NCI-H69 (cell line): ENCODE data around the gene PNMT.
A peak's percentile ranks its signal among the peaks of the same experiment; 100 is the strongest.
"Not testable (repeated sequence)": the region's sequence is repeated elsewhere in the genome, so short reads cannot be mapped to it uniquely, and the experiment has no call there.

Experiments
- DNase-seq: peaks from one replicate; lab custom pipeline; 2025; lab: John Stamatoyannopoulos, UW

Gene PNMT

GRCh38 chr17:39687546-39688474 is 19.6 kb downstream of the PNMT start, which contains the start of gene PGAP3:
TSS of gene PGAP3 (minus strand) at chr17:39688057. CDS start at chr17:39688014, 43 bp downstream.
- peak; percentile 92 for DNase-seq

DNA sequence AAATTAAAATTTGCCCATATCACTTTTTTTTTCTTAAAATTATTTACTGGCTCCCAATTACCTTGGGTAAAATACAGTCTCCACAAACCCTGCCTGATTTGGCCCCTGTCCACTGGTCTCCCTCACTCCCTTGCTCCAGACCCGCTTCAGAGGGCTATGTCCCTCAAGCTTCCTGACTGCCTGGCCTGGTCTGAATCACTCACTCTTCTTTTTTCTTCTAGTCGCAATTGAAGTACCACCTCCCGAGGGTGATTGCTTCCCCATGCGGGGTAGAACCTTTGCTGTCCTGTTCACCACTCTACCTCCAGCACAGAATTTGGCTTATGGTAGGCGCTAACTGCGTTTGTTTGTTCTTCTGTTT is 20.2 kb downstream of the PNMT start:
- DNase-seq = no peak

DNA sequence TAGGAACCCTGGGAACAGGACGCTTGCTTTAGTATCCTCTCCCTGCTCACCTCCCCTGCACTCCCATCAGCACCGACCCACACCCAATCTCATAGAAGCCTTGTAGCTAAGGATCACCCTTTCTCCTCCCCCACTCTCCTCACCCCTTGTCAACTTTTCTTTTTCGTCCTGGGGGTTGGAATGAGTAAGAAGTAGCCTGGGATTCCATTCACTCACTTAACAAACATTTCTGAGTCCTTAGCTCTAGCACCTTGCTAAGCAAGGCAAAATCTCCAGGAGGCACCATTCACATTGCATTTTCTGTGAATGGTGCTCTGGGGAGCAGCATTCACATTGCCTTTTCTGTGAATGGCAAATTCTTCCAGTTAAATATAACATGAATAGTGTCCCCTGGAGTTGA is 20.7 kb downstream of the PNMT start:
- DNase-seq = no peak

- no peak for DNase-seq
Observed at GRCh38 chr17:39694593-39694992, 26.3 kb downstream of the PNMT start.

DNA sequence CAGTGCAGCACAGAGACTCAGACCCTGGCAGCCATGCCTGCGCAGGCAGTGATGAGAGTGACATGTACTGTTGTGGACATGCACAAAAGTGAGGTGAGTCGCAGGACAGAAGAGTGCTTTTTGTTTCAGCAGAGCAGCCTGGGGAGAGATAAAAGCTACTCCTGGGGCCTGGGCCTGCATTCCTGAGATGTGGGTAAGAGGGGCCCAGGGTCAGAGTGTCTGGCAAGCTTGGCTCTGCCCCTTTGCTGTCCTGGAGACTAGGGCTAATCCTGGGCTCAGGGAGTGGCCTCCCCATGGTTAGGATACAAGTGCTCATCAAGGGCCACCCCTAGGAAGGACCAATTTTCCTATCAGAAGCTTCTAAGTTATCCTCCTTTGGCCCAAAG is 26.8 kb downstream of the PNMT start:
- no peak for DNase-seq

DNA sequence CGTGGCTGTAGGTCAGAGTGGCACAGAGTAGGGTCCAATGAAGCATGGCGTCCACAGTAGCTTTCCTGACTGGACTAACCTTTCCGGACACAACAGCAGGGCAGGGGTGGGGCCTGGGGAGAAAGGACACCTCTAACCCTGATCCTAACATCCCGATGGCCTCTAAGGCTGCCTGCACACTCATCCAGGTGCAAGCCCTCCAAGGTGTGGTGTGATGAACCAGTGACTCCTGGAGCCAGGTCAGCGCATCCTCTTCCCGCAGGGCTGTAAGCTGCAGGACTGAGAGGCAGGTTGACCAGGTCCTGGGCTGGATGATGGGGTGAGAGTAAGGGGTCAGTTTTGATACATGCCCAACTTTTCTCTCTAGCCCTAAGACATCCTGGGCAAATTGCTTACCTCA is 28.5 kb downstream of the PNMT start:
- DNase-seq = no peak

GRCh38 chr17:39697961-39698360 is 29.7 kb downstream of the PNMT start:
- DNase-seq = no peak

GRCh38 chr17:39699157-39699817 is 31.0 kb downstream of the PNMT start:
- not testable (repeated sequence) for DNase-seq

GRCh38 chr17:39699818-39700147 is 31.5 kb downstream of the PNMT start, which contains the start of gene ERBB2:
TSS of gene ERBB2 (plus strand) at chr17:39700064. CDS start at chr17:39700239, 175 bp downstream.
- DNase-seq = peak; percentile 43

GRCh38 chr17:39700148-39700987 is 32.1 kb downstream of the PNMT start:
- DNase-seq = no peak

DNA sequence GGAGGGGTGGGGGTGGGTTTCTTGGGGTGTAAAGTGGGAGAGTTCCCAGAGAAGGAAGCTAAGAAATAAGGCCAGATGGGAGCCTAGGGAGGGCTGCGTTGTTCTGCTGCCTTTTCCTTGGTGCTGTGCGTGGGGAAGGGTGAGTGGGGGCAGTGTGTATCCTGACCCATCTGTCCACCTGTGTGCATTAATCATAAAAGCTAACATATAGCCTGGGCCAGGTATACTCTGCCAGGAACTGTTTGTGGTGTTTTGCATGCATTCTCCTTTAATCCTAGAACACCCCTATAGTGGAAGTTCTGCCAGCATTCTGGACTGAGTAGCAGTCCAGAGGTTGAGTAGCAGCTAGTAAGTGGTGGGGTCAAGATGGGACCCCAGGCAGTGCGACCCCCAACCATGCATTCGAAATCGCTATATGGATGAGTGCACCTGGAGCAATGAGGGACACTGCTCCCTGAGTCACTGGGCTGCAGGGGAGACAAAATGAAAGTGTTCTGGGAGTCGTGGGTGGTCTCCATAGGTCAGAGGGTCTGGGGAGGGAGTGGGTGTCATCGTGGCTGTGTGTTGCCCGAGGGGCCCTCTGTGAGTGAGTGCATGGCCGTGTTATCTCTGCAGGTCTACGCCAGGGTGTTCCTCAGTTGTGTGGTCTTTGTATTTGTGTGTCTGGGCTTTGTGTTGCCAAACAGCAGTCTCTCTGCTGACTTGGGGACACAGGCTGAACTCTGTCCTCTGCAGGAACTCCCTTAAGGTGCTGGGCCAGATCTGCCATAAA is 32.9 kb downstream of the PNMT start:
- DNase-seq = no peak

- no peak for DNase-seq
Observed at GRCh38 chr17:39701784-39702422, 33.6 kb downstream of the PNMT start.

DNA sequence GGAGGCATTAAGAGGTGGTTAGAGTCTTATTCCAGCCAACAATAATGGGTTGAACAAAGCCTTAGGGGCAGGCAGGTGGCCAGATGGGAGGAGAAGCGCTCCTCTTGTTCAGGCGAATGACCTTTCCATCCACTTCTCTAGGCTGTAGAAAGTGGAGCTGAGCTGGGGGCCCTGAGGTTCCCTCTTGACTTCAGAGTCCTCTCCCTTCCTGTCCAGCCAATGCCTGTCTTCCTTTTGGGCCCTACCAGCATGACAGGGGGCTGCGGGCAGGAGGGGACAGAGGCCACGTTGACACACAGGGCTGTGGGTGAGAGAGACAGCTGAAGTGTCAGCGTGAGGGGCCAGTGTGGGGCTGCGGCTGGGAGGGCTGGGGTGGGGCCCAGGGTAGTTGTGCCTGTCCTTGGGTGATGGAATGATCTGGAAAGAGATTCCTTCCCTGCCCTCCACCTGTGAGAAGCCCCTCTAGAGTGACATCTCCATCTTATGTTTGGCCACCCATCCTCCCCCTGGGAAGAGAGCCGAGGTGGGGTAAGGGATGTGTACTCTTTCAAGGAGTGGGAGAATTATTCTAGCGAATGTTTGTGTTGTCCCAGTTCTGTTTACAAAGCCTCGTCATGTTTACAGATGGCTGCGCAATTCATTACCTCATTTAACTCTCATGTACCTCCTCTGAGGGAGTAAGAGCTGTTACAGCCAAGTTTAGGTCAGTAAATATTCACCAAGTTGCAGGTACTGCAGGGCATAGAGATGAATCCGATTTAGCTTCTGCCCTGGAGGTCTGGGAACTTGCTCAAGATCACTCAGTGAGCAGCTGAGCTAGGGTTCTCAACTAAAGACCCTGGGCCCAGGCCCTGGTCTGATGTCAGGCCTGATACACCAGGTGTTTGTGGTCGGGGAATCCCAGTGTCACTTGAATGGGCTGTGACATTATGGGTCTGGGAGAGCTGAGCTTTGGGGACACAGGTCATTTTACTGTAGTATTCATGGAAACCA is 34.9 kb downstream of the PNMT start:
- peak; percentile 8 for DNase-seq

DNA sequence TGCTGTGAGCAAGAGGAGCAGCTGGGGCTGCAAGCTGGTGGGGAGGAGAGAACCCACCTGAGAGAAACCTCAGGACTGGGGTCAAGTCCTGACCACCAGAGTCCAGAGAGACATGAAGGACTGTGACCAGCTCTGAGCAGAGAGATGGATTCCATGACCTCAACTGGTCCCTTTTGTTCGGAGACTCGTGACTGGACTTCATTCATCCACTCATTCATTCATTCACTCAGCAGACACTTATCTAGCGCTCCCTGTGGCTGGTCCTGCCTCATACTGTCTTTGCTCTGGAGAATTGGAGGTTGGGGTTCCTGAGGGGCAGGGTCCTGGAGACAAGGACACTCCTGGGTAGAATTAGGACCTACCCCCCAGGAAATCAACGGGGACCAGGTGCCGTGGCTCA is 35.7 kb downstream of the PNMT start:
- no peak for DNase-seq

GRCh38 chr17:39704821-39705551 is 36.7 kb downstream of the PNMT start:
- no peak for DNase-seq

GRCh38 chr17:39705786-39706348 is 37.6 kb downstream of the PNMT start:
- no peak for DNase-seq

GRCh38 chr17:39706383-39706782 is 38.1 kb downstream of the PNMT start:
- no peak for DNase-seq

GRCh38 chr17:39706921-39707337 is 38.7 kb downstream of the PNMT start:
- DNase-seq = no peak
